GM23338 (cell line): ENCODE data around the gene FAM20C. TPM values are rescaled to one million over a fixed set of nuclear protein-coding genes. Genes with fewer than 3 reads are reported as not detected.

ENCODE experiments used
- CREB1 ChIP-seq: fragments of 250-450 bp; sonication (Bioruptor Pico); IDR thresholded peaks from 2 replicates; pipeline ENCODE4 v1.5.0; 2020; ENCODE audit warnings: low read depth, mild to moderate bottlenecking, moderate library complexity
- EZH2 ChIP-seq: fragments of 200-600 bp; sonication (generic); IDR thresholded peaks from one replicate; pipeline ENCODE4 v1.8.0; 2017; ENCODE audit warnings: antibody characterized with exemption, mild to moderate bottlenecking, low read depth; ENCODE audit not compliant: unreplicated experiment
- STAT1 ChIP-seq: IDR thresholded peaks from one replicate; pipeline ENCODE4 v1.6.1; 2016; ENCODE audit warnings: antibody characterized with exemption; ENCODE audit not compliant: unreplicated experiment
- polyA plus RNA-seq: library from polyadenylated mRNA; unstranded; fragments of >200 nt; fragmentation: Nextera tagmentation; extraction: Ambion mirVana; gene quantifications from 2 replicates; pipeline ENCODE4 v1.2.1, GENCODE V29; 2016
- total RNA-seq: library from RNA; depleted of rRNA; stranded (reverse); fragments of >200 nt; shearing (Covaris generic); gene quantifications from 2 replicates; pipeline ENCODE4 v1.2.3, GENCODE V29; 2014
- TF ChIP-seq, protein P1 (sequence below): fragments of 250-450 bp; sonication (Bioruptor Pico); IDR thresholded peaks from 2 replicates; pipeline ENCODE4 v1.5.0; 2020; ENCODE audit warnings: mild to moderate bottlenecking, moderate library complexity
- TF ChIP-seq, protein P2 (sequence below): IDR thresholded peaks from one replicate; pipeline ENCODE4 v1.6.1; 2018; ENCODE audit warnings: antibody characterized with exemption; ENCODE audit not compliant: unreplicated experiment

Gene FAM20C
- total and polyA plus RNA-seq, 2 experiments from 2014 or later: 7.6 to 24.8 TPM

DNA sequence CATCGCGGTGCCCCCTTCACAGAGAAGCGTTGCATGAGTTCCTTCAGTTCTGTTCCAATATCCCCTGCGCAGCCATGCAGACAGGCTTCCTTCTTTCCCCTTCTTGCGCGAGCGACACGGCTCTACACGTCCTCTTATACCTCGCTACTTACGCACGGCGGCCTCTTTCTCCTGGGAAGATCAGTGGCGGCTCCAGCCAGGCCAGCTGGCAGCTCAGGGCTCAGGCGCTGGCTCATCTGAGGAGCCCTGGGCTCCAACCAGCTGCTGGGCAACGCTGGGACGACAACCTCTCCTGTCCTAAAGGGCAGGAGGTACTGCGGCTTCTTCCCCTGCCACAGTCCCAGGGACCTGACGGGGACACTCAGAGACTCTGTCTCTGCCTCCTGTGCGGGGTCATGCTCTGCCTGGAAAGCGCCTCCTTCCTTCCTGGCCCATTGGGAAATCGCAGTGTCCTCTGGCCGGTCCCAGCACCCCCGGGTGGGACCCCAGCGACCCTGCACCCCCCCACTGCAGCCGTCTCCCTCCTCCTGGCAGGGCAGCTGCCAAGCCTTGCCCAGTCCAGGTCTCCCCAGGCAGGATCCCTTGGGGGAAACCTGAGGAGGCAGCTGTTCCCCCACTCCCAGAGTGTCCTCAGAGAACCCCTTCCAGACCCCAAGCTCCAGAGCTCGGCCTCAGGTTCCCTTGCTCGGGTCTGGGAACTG, 5.0 kb upstream of the FAM20C start (continued):
- TF ChIP-seq, protein P1, sequence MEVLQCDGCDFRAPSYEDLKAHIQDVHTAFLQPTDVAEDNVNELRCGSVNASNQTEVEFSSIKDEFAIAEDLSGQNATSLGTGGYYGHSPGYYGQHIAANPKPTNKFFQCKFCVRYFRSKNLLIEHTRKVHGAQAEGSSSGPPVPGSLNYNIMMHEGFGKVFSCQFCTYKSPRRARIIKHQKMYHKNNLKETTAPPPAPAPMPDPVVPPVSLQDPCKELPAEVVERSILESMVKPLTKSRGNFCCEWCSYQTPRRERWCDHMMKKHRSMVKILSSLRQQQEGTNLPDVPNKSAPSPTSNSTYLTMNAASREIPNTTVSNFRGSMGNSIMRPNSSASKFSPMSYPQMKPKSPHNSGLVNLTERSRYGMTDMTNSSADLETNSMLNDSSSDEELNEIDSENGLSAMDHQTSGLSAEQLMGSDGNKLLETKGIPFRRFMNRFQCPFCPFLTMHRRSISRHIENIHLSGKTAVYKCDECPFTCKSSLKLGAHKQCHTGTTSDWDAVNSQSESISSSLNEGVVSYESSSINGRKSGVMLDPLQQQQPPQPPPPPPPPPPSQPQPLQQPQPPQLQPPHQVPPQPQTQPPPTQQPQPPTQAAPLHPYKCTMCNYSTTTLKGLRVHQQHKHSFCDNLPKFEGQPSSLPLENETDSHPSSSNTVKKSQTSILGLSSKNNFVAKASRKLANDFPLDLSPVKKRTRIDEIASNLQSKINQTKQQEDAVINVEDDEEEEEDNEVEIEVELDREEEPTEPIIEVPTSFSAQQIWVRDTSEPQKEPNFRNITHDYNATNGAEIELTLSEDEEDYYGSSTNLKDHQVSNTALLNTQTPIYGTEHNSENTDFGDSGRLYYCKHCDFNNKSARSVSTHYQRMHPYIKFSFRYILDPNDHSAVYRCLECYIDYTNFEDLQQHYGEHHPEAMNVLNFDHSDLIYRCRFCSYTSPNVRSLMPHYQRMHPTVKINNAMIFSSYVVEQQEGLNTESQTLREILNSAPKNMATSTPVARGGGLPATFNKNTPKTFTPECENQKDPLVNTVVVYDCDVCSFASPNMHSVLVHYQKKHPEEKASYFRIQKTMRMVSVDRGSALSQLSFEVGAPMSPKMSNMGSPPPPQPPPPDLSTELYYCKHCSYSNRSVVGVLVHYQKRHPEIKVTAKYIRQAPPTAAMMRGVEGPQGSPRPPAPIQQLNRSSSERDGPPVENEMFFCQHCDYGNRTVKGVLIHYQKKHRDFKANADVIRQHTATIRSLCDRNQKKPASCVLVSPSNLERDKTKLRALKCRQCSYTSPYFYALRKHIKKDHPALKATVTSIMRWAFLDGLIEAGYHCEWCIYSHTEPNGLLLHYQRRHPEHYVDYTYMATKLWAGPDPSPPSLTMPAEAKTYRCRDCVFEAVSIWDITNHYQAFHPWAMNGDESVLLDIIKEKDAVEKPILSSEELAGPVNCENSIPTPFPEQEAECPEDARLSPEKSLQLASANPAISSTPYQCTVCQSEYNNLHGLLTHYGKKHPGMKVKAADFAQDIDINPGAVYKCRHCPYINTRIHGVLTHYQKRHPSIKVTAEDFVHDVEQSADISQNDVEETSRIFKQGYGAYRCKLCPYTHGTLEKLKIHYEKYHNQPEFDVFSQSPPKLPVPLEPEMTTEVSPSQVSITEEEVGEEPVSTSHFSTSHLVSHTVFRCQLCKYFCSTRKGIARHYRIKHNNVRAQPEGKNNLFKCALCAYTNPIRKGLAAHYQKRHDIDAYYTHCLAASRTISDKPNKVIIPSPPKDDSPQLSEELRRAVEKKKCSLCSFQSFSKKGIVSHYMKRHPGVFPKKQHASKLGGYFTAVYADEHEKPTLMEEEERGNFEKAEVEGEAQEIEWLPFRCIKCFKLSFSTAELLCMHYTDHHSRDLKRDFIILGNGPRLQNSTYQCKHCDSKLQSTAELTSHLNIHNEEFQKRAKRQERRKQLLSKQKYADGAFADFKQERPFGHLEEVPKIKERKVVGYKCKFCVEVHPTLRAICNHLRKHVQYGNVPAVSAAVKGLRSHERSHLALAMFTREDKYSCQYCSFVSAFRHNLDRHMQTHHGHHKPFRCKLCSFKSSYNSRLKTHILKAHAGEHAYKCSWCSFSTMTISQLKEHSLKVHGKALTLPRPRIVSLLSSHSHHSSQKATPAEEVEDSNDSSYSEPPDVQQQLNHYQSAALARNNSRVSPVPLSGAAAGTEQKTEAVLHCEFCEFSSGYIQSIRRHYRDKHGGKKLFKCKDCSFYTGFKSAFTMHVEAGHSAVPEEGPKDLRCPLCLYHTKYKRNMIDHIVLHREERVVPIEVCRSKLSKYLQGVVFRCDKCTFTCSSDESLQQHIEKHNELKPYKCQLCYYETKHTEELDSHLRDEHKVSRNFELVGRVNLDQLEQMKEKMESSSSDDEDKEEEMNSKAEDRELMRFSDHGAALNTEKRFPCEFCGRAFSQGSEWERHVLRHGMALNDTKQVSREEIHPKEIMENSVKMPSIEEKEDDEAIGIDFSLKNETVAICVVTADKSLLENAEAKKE (CRISPR knock-in tag): no peak
- TF ChIP-seq CREB1 (CRISPR knock-in tag) (no peak), STAT1 (no peak), EZH2 (no peak)
- TF ChIP-seq, protein P2, sequence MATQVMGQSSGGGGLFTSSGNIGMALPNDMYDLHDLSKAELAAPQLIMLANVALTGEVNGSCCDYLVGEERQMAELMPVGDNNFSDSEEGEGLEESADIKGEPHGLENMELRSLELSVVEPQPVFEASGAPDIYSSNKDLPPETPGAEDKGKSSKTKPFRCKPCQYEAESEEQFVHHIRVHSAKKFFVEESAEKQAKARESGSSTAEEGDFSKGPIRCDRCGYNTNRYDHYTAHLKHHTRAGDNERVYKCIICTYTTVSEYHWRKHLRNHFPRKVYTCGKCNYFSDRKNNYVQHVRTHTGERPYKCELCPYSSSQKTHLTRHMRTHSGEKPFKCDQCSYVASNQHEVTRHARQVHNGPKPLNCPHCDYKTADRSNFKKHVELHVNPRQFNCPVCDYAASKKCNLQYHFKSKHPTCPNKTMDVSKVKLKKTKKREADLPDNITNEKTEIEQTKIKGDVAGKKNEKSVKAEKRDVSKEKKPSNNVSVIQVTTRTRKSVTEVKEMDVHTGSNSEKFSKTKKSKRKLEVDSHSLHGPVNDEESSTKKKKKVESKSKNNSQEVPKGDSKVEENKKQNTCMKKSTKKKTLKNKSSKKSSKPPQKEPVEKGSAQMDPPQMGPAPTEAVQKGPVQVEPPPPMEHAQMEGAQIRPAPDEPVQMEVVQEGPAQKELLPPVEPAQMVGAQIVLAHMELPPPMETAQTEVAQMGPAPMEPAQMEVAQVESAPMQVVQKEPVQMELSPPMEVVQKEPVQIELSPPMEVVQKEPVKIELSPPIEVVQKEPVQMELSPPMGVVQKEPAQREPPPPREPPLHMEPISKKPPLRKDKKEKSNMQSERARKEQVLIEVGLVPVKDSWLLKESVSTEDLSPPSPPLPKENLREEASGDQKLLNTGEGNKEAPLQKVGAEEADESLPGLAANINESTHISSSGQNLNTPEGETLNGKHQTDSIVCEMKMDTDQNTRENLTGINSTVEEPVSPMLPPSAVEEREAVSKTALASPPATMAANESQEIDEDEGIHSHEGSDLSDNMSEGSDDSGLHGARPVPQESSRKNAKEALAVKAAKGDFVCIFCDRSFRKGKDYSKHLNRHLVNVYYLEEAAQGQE: no peak
